HCT116 (cell line): ENCODE results near the gene RAB11FIP2. TPM values are rescaled to one million over a fixed set of nuclear protein-coding genes. Genes with fewer than 3 reads are reported as not detected.

ENCODE experiments used
- ATAC-seq: fragments of 200-7000 bp; cut with Tn5 transposase; 2 replicates; pipeline ENCODE4 v1.9.1; 2020; ENCODE audit warnings: mild to moderate bottlenecking, moderate library complexity
- BruUV-seq: library from RNA; stranded (reverse); fragments of 400-500 nt; replicated peaks from 2 replicates; lab custom pipeline; 2021; lab: Mats Ljungman, UMichigan
- CTCF ChIA-PET: fragments of 300-600 bp; sonication (Branson Sonifier 250); formaldehyde crosslinking; loops from one replicate; lab custom pipeline; 2021; ENCODE audit warnings: antibody characterized with exemption; lab: Charles Lee
- POLR2A ChIA-PET: fragments of 300-600, 350-600 bp; sonication (Branson Sonifier 250); formaldehyde crosslinking; loops from one replicate; lab custom pipeline; 2021; ENCODE audit warnings: antibody characterized with exemption; lab: Charles Lee
- RAD21 ChIA-PET, 2 experiments: fragments of 300-600 bp; sonication (Branson Sonifier 250); formaldehyde crosslinking; loops; one replicate each; lab custom pipeline; 2023; ENCODE audit warnings: low total read pairs in 2 of 2; ENCODE audit not compliant: uncharacterized antibody in 2 of 2, unreplicated experiment in 2 of 2, low non-redundant PET in 1 of 2; lab: Charles Lee
- DNase-seq: peaks from one replicate; pipeline ENCODE4 v3.0.0-alpha.2; 2010; ENCODE audit warnings: low read depth, low spot score
- H2AFZ ChIP-seq: fragments of 200-600 bp; shearing (Covaris generic), sonication (generic); 2 replicates; pipeline ENCODE4 v1.6.1; 2017; ENCODE audit warnings: low read depth, mixed run types, mixed read lengths, antibody characterized with exemption, low read length; ENCODE audit not compliant: poor library complexity, severe bottlenecking
- H3K27ac ChIP-seq: 2 replicates; pipeline ENCODE4 v1.5.1; 2012; ENCODE audit warnings: low read depth, low read length
- H3K27me3 ChIP-seq: fragments of 200-600 bp; sonication (generic); 2 replicates; pipeline ENCODE4 v1.6.1; 2016; ENCODE audit warnings: mixed run types, low read length, mixed read lengths; ENCODE audit not compliant: insufficient read depth
- H3K36me3 ChIP-seq, 2 experiments: fragments of 200-500 bp in 1 of 2; fragments of 200-600 bp in 1 of 2; sonication (Bioruptor generic) in 1 of 2; sonication (generic) in 1 of 2; 2 replicates each; pipeline versions ENCODE4 v1.5.1 to v1.6.1; 2014 to 2016; ENCODE audit warnings: low read length in 2 of 2, inconsistent platforms in 1 of 2, mixed read lengths in 1 of 2, mixed run types in 1 of 2; ENCODE audit not compliant: insufficient read depth in 2 of 2, control insufficient read depth in 1 of 2
- H3K4me1 ChIP-seq, 2 experiments: fragments of 200-600 bp in 1 of 2; sonication (generic) in 1 of 2; 2 replicates each; pipeline versions ENCODE4 v1.5.1 to v1.6.1; 2012 to 2017; ENCODE audit warnings: low read length in 2 of 2, inconsistent platforms in 1 of 2, mild to moderate bottlenecking in 1 of 2, mixed read lengths in 1 of 2, mixed run types in 1 of 2, moderate library complexity in 1 of 2; ENCODE audit not compliant: insufficient read depth in 2 of 2, control insufficient read depth in 1 of 2
- H3K4me2 ChIP-seq: fragments of 200-600 bp; sonication (generic); 2 replicates; pipeline ENCODE4 v1.6.1; 2017; ENCODE audit warnings: mixed run types, low read length, mixed read lengths
- H3K4me3 ChIP-seq, 2 experiments: fragments of 200-600 bp in 1 of 2; sonication (generic) in 1 of 2; replicated peaks in 1 of 2; 2 replicates each; pipeline ENCODE4 v1.5.1; 2011 to 2016; ENCODE audit warnings: low read length in 2 of 2, control low read depth in 1 of 2, low read depth in 1 of 2, mild to moderate bottlenecking in 1 of 2, mixed read lengths in 1 of 2, mixed run types in 1 of 2
- H3K79me2 ChIP-seq: fragments of 200-600 bp; sonication (generic); 2 replicates; pipeline ENCODE4 v1.6.1; 2017; ENCODE audit warnings: mild to moderate bottlenecking, mixed run types, low read length, moderate library complexity, mixed read lengths; ENCODE audit not compliant: insufficient read depth
- H3K9ac ChIP-seq: fragments of 200-600 bp; sonication (generic); 2 replicates; pipeline ENCODE4 v1.6.1; 2016; ENCODE audit warnings: low read length, mixed read lengths
- H3K9me2 ChIP-seq: fragments of 200-600 bp; sonication (generic), shearing (Covaris generic); 2 replicates; pipeline ENCODE4 v1.6.1; 2017; ENCODE audit warnings: mixed run types, mild to moderate bottlenecking, moderate library complexity; ENCODE audit not compliant: insufficient read depth
- H3K9me3 ChIP-seq, 2 experiments: fragments of 200-500 bp in 1 of 2; fragments of 200-600 bp in 1 of 2; sonication (Bioruptor generic) in 1 of 2; sonication (generic) in 1 of 2; 2 replicates each; pipeline ENCODE4 v1.6.1; 2014 to 2017; ENCODE audit warnings: low read length in 2 of 2, mixed read lengths in 2 of 2, inconsistent platforms in 1 of 2, low read depth in 1 of 2, mild to moderate bottlenecking in 1 of 2, mixed run types in 1 of 2, moderate library complexity in 1 of 2; ENCODE audit not compliant: control insufficient read depth in 1 of 2, insufficient read depth in 1 of 2
- H4K20me1 ChIP-seq: fragments of 200-600 bp; sonication (generic), shearing (Covaris generic); 2 replicates; pipeline ENCODE4 v1.6.1; 2017; ENCODE audit warnings: mixed run types, mild to moderate bottlenecking, moderate library complexity; ENCODE audit not compliant: insufficient read depth
- ATF3 ChIP-seq: IDR thresholded peaks from 2 replicates; pipeline ENCODE4 v1.6.1; 2012
- CEBPB ChIP-seq: IDR thresholded peaks from 2 replicates; pipeline ENCODE4 v1.6.1; 2012; ENCODE audit warnings: low read depth
- CTCF ChIP-seq, 3 experiments: fragments of 200-600 bp in 1 of 3; sonication (generic) in 1 of 3; IDR thresholded peaks in 2 of 3; conservative IDR thresholded peaks in 1 of 3; 2 replicates each; pipeline ENCODE4 v1.5.1; 2012 to 2017; ENCODE audit warnings: low read depth in 2 of 3, low read length in 2 of 3, antibody characterized with exemption in 1 of 3, borderline replicate concordance in 1 of 3, control low read depth in 1 of 3, mild to moderate bottlenecking in 1 of 3, mixed read lengths in 1 of 3, mixed run types in 1 of 3, moderate library complexity in 1 of 3; ENCODE audit not compliant: insufficient read depth in 1 of 3
- EGR1 ChIP-seq: IDR thresholded peaks from 2 replicates; pipeline ENCODE4 v1.6.1; 2012; ENCODE audit warnings: low read depth
- ELF1 ChIP-seq: IDR thresholded peaks from 2 replicates; pipeline ENCODE4 v1.6.1; 2012; ENCODE audit warnings: low read depth, borderline replicate concordance
- EZH2phosphoT487 ChIP-seq: fragments of 200-600 bp; IDR thresholded peaks from 2 replicates; pipeline ENCODE4 v1.6.1; 2018; ENCODE audit warnings: antibody characterized with exemption, borderline replicate concordance
- FOSL1 ChIP-seq: IDR thresholded peaks from 2 replicates; pipeline ENCODE4 v1.6.1; 2012; ENCODE audit warnings: low read depth
- JUND ChIP-seq: IDR thresholded peaks from 2 replicates; pipeline ENCODE4 v1.6.1; 2012
- MAX ChIP-seq: IDR thresholded peaks from 2 replicates; pipeline ENCODE4 v1.6.1; 2012
- POLR2A ChIP-seq: IDR thresholded peaks from 2 replicates; pipeline ENCODE4 v1.7.0; 2011; ENCODE audit warnings: borderline replicate concordance; ENCODE audit not compliant: insufficient read depth, insufficient read length; ENCODE audit errors: extremely low read depth
- POLR2AphosphoS5 ChIP-seq: IDR thresholded peaks from 2 replicates; pipeline ENCODE4 v1.6.1; 2011; ENCODE audit warnings: mild to moderate bottlenecking, low read depth, low read length, moderate library complexity
- RAD21 ChIP-seq: IDR thresholded peaks from 2 replicates; pipeline ENCODE4 v1.6.1; 2012; ENCODE audit warnings: low read depth, mild to moderate bottlenecking
- SIN3A ChIP-seq: IDR thresholded peaks from 2 replicates; pipeline ENCODE4 v1.6.1; 2012; ENCODE audit warnings: low read depth
- SP1 ChIP-seq: IDR thresholded peaks from 2 replicates; pipeline ENCODE4 v1.6.1; 2012; ENCODE audit warnings: low read depth
- SRF ChIP-seq: IDR thresholded peaks from 2 replicates; pipeline ENCODE4 v1.6.1; 2012; ENCODE audit warnings: low read depth
- TCF7L2 ChIP-seq: IDR thresholded peaks from 2 replicates; pipeline ENCODE4 v1.7.0; 2011; ENCODE audit warnings: borderline replicate concordance, inconsistent platforms; ENCODE audit not compliant: insufficient read depth, insufficient read length; ENCODE audit errors: extremely low read depth
- ZNF274 ChIP-seq: fragments of 200-500 bp; sonication (Bioruptor generic); IDR thresholded peaks from 2 replicates; pipeline ENCODE4 v1.6.1; 2014; ENCODE audit warnings: mild to moderate bottlenecking, low read depth, low read length, inconsistent platforms
- intact Hi-C: fragments of 100-400 bp; cut with micrococcal nuclease; formaldehyde crosslinking; loops from 2 replicates; pipeline ENCODE4 v1.10.0; 2022
- total RNA-seq: library from RNA; stranded (reverse); gene quantifications from one replicate; pipeline ENCODE4 v1.2.1, GENCODE V29; 2021; ENCODE audit not compliant: unreplicated experiment

RAB11FIP2 gene
- total RNA-seq, 1 experiment from 2014 or later, result 16.8 TPM

- no peak for TF ChIP-seq RAD21
- no peak for TF ChIP-seq JUND
- TF ChIP-seq, all 23 proteins: peak for 12
Observed at GRCh38 chr10:118046395-118047156, at the start of gene RAB11FIP2 (continued).

GRCh38 chr10:118096022-118096421 is 49.3 kb upstream of the RAB11FIP2 start:
- no peaks in the 10 kb centered on the region for H3K36me3 ChIP-seq
- intact Hi-C loops, result no loop called here
- no peaks in the 10 kb centered on the region for H3K27me3 ChIP-seq
- ChIA-PET POLR2A (no interaction called here), RAD21 (no interaction called here), CTCF (interaction anchor here (1.3 kb wide), 1 partner anchor 10 kb away, joined by 7 read pairs; no protein-coding TSS in a partner anchor)
- H3K9me2 ChIP-seq, result no peaks in the 10 kb centered on the region
- no peak for DNase-seq
- no peak overlapping the region for H2AFZ ChIP-seq
- ATAC-seq, result no peak
- TF ChIP-seq RAD21 (no peak), POLR2A (no peak), ATF3 (no peak), SIN3A (no peak)
- no TSS peak for BruUV-seq
- no peaks in the 10 kb centered on the region for H3K79me2 ChIP-seq
- no peak overlapping the region for H3K4me2 ChIP-seq
- H3K27ac ChIP-seq, result no peak overlapping the region
- H3K9me3 ChIP-seq, result no peaks in the 10 kb centered on the region
- no peaks in the 10 kb centered on the region for H3K4me1 ChIP-seq
- no peak overlapping the region for H3K4me3 ChIP-seq
- no peak overlapping the region for H3K9ac ChIP-seq
- H4K20me1 ChIP-seq, result no peaks in the 10 kb centered on the region

GRCh38 chr10:118092209-118092608 is 45.5 kb upstream of the RAB11FIP2 start:
- Histone ChIP-seq H3K4me1 (0 out of 4 replicates have a peak, but pooled peaks cover 0 to 2% of the 10 kb centered on the region in 2 experiments), H3K4me2 (no peak overlapping the region), H3K27me3 (no peaks in the 10 kb centered on the region), H3K79me2 (no peaks in the 10 kb centered on the region), H2AFZ (no peak overlapping the region), H3K27ac (no peak overlapping the region), H3K4me3 (no peak overlapping the region), H3K36me3 (no peaks in the 10 kb centered on the region), H3K9me2 (no peaks in the 10 kb centered on the region), H3K9me3 (no peaks in the 10 kb centered on the region), H3K9ac (no peak overlapping the region), H4K20me1 (no peaks in the 10 kb centered on the region)
- ChIA-PET POLR2A (no interaction called here), CTCF (no interaction called here), RAD21 (no interaction called here)
- no TSS peak for BruUV-seq
- ATAC-seq (no peak), DNase-seq (no peak)
- intact Hi-C loops, result no loop called here
- TF ChIP-seq POLR2AphosphoS5 (no peak), SP1 (no peak), CEBPB (no peak), POLR2A (no peak), TCF7L2 (no peak), EZH2phosphoT487 (no peak), MAX (no peak), FOSL1 (no peak), ZNF274 (no peak), CTCF (IDR thresholded peaks at IDR 0.05 in 2 of 3, conservative IDR thresholded peaks at IDR 0.05 in 1 of 3; ENCODE audit: borderline replicate concordance in 1 of 3, insufficient read depth in 1 of 3, low read depth in 2 of 3, low read length in 2 of 3) (no peak), JUND (no peak), EGR1 (no peak), SRF (no peak), ELF1 (no peak)
